GM19468 (cell line): ENCODE results near the gene STK32B.

Source experiments
- ATAC-seq: cut with Tn5 transposase; IDR thresholded peaks from one replicate; pipeline ENCODE4 v1.9.1; 2021; ENCODE audit warnings: mild to moderate bottlenecking, moderate library complexity, moderate number of reproducible peaks; ENCODE audit not compliant: unreplicated experiment; ENCODE audit errors: extremely low read depth

Gene STK32B

GRCh38 chr4:5455003-5455585 lies 403.8 kb downstream of the STK32B start:
- ATAC-seq, result no peak

GRCh38 chr4:5456296-5456845 lies 405.1 kb downstream of the STK32B start:
- ATAC-seq, result no peak

GRCh38 chr4:5458676-5459075 lies 407.4 kb downstream of the STK32B start:
- ATAC-seq, result no peak

- ATAC-seq, result no peak
These were observed 408.0 kb downstream of the STK32B start for GRCh38 chr4:5459236-5459635.

- no peak for ATAC-seq
These were observed 409.0 kb downstream of the STK32B start for GRCh38 chr4:5460106-5460801.

- ATAC-seq, result no peak
These were observed 410.2 kb downstream of the STK32B start for GRCh38 chr4:5461477-5461876.

- ATAC-seq, result no peak
These were observed 411.1 kb downstream of the STK32B start for GRCh38 chr4:5462254-5462835.

- no peak for ATAC-seq
These were observed 411.6 kb downstream of the STK32B start for GRCh38 chr4:5462896-5463295.

GRCh38 chr4:5463361-5463760 lies 412.1 kb downstream of the STK32B start:
- ATAC-seq, result no peak

- ATAC-seq, result no peak
These were observed 412.8 kb downstream of the STK32B start for GRCh38 chr4:5463936-5464650.

GRCh38 chr4:5465529-5465928 lies 414.2 kb downstream of the STK32B start:
- ATAC-seq, result no peak

- ATAC-seq, result no peak
These were observed 414.7 kb downstream of the STK32B start for GRCh38 chr4:5465956-5466355.

- no peak for ATAC-seq
These were observed 415.8 kb downstream of the STK32B start for GRCh38 chr4:5467111-5467510.

GRCh38 chr4:5469151-5469775 lies 418.0 kb downstream of the STK32B start:
- ATAC-seq, result no peak

- no peak for ATAC-seq
These were observed 418.6 kb downstream of the STK32B start for GRCh38 chr4:5469861-5470260.

- ATAC-seq, result no peak
These were observed 419.3 kb downstream of the STK32B start for GRCh38 chr4:5470318-5471198.

GRCh38 chr4:5471206-5471605 lies 419.9 kb downstream of the STK32B start:
- no peak for ATAC-seq

GRCh38 chr4:5471691-5472090 lies 420.4 kb downstream of the STK32B start:
- ATAC-seq, result no peak

- ATAC-seq, result no peak
These were observed 420.9 kb downstream of the STK32B start for GRCh38 chr4:5472160-5472591.
